HG03175 (cell line): Measurements from ENCODE around the gene UNC13D.
"Not testable (repeated sequence)": the region's sequence is repeated elsewhere in the genome, so short reads cannot be mapped to it uniquely, and the experiment has no call there.

Experiments
- ATAC-seq: cut with Tn5 transposase; IDR thresholded peaks from one replicate; pipeline ENCODE4 v1.9.1; 2021; ENCODE audit warnings: mild to moderate bottlenecking, moderate library complexity; ENCODE audit not compliant: unreplicated experiment

The UNC13D gene

GRCh38 chr17:75807861-75808260 is 36.3 kb downstream of the UNC13D start:
- no peak for ATAC-seq

GRCh38 chr17:75806822-75807500 is 37.2 kb downstream of the UNC13D start:
- no peak for ATAC-seq

GRCh38 chr17:75803883-75804282 is 40.3 kb downstream of the UNC13D start:
- ATAC-seq: no peak

GRCh38 chr17:75799402-75799801 is 44.8 kb downstream of the UNC13D start:
- no peak for ATAC-seq

GRCh38 chr17:75795820-75796607 is 48.2 kb downstream of the UNC13D start:
- ATAC-seq: no peak

- ATAC-seq: no peak
Measured at GRCh38 chr17:75793460-75793859, 50.7 kb downstream of the UNC13D start.

GRCh38 chr17:75791254-75791653 is 53.0 kb downstream of the UNC13D start:
- ATAC-seq: no peak

GRCh38 chr17:75785016-75785890 is 59.0 kb downstream of the UNC13D start:
- ATAC-seq: peak; percentile 61

- peak; percentile 62 for ATAC-seq
Measured at GRCh38 chr17:75784473-75785015, 59.7 kb downstream of the UNC13D start, which contains the start of gene UNK. Gene UNK (plus strand): TSS chr17:75784806. CDS start chr17:75784881, 75 bp downstream.

GRCh38 chr17:75783803-75784472 is 60.3 kb downstream of the UNC13D start:
- no peak for ATAC-seq

- ATAC-seq: no peak
Measured at GRCh38 chr17:75783069-75783783, 61.0 kb downstream of the UNC13D start.

GRCh38 chr17:75779987-75780889 is 64.0 kb downstream of the UNC13D start:
- no peak for ATAC-seq

- ATAC-seq: peak; percentile 73
Measured at GRCh38 chr17:75779250-75779986, 64.8 kb downstream of the UNC13D start.

- peak; percentile 3 for ATAC-seq
Measured at GRCh38 chr17:75778861-75779249, 65.3 kb downstream of the UNC13D start.

- not testable (repeated sequence) for ATAC-seq
Measured at GRCh38 chr17:75778066-75778860, 65.9 kb downstream of the UNC13D start.

GRCh38 chr17:75777296-75777922 is 66.8 kb downstream of the UNC13D start:
- no peak for ATAC-seq
